NCI-H2227 (cell line): ENCODE results near the gene SMG6.
A peak's percentile ranks its signal among the peaks of the same experiment; 100 is the strongest.

Experiments used
- DNase-seq: peaks from one replicate; lab custom pipeline; 2025; ENCODE audit not compliant: unreplicated experiment; lab: John Stamatoyannopoulos, UW

SMG6 gene

DNA sequence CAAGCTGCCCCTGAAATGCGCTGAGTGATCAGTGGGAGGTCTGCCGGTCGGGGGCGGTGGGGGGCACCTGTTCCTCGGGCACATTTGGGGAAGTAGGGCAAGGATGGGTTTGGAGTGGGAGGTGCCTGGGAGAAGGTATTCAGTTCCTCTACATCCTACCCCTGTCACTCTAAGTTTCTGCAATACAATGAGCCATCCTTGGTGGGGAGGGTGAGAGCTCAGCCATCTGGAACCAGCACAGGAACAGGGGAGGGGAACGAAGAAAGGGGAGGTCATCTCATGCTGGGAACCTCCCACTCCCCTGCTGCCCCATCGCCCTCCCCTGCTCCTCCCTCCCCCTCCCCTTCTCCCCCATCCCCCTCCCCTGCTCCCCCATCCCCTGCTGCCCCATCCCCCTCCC lies 269.4 kb downstream of the SMG6 start:
- no peak for DNase-seq

DNA sequence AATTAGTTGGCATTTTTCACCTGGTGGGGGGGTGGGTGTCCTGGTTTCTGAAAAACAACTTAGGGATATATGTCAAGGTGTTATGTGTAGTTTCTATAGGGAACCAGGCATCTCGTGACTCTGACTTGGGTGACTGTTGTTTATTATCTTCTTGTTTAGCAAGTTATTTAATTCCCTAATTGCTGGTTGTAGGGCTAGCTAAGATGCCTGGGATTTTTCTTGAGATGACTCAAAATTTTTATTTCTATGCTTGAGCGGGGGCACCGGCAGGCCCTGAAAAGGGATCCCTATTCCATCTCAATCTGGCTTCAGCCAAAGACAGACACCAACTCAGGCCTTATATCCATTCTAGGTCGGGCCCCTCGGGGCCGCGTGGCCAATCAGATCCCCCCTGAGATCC lies 270.4 kb downstream of the SMG6 start:
- no peak for DNase-seq

DNA sequence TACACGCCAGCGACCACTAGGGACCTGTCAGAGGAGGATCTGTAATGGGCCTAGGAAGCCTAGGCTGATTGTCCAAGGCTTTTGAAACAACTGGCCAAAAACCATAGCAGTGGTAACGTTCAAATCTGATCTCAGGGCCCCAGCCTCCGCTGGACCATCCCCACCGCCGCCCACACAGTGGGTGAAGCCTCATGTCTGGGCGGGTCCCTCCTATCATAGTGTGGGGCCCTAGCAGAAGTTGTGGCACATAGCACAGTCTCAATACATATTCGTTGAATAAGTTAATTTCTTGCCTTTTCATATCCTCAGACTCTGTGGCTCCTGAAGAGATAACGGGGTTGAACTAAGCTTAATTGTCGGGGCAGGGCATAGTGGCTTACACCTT lies 272.8 kb downstream of the SMG6 start:
- no peak for DNase-seq

DNA sequence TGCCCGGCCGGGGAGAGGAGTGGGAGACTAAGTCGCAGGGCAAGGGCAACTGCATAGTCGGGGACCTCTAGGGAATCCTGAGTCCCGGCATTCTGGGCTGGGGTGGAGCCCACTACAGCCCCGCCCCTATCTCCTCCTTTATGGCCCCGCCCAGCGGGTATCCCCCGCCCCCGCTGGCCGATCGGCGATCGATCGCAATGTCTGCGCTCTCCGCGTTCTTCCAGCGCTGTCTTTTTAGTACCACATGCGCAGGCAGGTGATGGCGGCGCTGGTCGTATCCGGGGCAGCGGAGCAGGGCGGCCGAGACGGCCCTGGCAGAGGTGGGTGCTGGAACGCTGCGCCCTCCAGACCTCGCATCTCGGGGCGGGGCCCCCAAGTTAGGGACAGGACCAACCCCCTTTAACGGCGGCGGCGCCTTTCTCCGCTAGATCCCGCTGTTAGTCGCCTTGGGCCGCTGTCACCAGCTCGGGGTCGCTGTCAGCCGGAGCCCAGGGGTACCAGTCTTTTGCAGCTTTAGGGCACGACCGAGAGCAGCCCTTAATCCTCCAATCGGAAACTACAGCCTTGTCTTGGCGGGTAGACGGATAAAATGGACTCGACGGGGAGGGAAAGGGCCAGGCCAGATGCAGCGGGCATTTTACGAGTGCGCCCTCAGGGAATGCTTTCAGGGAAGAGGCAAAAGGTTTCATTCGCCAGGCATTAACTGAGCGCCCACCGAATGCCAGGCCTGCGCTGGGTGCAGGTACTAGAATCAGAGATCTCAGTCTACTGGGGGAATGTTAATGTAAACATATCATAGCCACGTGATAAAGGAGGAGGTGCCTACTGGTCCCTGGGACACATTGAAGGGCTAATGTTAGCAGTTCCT lies 273.4 kb downstream of the SMG6 start, which contains the start of gene DPH1:
Gene DPH1, plus strand, starts transcription at position 243 of the 868 bp plus-strand sequence. Its CDS starts 17 bp downstream, at position 260.
- DNase-seq: peak; percentile 88

DNA sequence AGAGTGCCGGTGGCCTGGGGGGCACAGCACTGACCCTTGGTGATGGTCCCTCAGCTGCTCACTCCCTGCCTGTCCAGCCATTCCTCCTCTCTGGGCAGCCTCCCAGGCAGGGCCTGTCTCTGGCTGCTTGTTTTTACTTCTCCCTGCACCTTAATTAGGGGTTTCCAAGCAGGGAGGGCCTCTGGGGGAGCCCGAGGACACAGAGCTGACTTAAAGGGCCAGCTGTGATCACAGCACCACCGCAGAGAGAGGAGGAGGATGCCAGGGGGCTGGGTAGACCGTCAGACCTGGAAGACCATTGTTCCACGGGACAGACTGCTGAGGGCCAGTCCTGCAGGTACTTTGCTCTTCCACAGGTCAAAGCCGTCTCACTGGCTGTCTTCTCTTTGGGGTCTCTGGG lies 274.8 kb downstream of the SMG6 start:
- peak; percentile 54 for DNase-seq

DNA sequence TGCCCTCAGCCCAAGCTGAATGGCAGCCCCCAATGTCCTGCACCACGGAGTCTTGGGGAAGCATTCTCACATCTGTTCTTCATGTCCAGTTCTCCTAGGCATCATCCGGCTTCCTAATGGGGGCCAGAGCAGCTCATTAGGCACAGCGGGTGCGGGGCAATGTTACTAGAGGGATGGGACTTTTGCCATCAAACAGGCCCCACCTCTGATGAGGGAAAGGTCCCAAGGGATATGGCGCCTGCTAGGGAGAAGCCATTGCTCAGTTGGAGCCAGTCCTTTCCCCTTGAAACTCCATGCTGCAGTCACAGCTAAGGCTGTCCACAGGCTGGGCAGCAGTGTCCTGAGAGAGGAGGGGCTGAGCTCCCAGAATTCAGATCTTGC lies 275.4 kb downstream of the SMG6 start:
- no peak for DNase-seq

DNA sequence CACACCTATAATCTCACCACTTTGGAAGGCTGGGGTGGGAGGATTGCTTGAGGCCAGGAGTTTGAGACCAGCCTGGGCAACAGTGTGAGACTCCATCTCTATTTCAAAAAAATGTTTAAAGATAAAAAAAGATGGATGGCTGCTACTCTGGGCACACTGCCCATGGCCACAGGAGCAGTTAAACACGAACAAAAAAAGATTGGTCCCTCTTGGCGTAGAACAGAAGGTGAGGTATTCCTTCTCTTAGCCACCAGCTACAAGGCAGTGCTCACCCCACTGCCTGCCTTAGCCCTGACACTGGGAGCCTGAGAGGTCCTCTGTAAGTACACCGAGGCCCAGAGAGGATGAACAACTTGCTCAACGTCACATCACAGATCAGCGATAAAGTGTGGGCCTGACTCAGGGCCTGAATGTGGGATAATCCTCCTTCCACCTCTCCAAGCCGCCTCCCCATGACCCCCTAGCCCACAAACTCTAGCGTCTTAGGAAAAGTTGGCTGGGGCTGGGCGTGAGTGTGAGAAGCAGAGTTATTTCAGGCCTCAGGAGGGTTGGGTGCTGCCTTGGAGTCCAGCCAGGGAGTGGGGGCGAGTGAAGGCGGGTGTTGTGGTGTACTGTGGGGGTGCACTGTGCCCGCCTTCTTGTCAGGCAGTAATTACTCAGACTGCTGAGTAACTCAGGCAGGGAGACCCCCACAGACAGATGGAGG lies 275.9 kb downstream of the SMG6 start:
- no peak for DNase-seq

DNA sequence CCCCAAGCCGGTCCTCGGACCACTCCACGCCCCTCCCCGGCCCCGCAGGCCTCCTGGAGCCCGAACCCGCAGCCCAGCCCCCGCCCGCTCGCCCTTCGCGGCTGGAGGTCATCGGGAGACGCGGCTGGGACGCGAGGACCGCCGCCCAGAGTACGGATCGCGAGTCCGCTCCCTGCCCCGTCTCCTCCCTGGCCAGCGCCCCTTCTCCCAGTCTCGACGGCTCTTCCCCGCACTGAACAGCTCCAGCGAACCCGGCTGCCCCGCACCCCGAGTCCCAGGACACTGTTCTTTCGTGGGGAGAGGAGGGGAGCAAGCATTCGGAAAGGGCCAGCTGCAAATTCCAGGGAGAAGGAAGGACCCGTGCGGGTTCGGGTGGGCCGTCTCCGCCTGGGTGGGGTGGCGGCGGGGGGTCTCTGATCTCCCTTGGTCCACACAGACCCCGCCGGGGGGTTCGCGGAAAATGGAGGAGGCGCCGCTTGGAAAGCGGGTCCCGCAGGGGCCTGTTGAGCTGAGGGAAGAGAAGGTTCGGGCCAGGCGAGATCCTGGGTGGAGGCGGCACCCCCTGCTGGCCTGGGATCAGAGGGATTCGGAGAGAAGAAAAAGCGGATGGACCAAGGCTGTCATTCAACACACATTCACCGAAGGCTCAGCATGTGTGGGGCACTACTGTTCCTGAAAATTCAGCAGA lies 277.8 kb downstream of the SMG6 start:
- peak; percentile 46 for DNase-seq

DNA sequence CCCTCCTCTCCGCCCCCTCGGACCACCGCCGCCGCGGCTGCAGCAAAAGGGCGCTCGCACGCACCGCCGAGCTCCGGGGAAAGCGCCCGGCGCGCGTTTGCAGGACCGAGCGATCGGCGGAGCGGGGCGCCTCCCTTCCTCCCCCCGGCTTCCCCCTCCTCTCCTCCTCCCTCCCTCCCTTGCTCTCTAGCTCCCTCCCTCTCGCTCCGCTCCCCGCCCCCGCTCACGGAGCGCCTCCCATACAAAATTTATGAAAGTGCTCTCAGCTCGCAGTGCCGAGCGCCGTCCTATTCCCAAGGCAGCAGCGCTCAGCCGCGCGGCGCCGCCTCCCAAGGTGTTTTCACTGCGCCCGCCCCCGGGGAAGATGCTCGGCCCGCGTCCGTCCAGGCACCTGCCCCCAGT lies 278.4 kb downstream of the SMG6 start, which contains the start of gene RTN4RL1:
Gene RTN4RL1, minus strand, starts transcription at position 115 of the 402 bp plus-strand sequence. CDS start 469 bp downstream, outside the sequence.
- peak; percentile 86 for DNase-seq

DNA sequence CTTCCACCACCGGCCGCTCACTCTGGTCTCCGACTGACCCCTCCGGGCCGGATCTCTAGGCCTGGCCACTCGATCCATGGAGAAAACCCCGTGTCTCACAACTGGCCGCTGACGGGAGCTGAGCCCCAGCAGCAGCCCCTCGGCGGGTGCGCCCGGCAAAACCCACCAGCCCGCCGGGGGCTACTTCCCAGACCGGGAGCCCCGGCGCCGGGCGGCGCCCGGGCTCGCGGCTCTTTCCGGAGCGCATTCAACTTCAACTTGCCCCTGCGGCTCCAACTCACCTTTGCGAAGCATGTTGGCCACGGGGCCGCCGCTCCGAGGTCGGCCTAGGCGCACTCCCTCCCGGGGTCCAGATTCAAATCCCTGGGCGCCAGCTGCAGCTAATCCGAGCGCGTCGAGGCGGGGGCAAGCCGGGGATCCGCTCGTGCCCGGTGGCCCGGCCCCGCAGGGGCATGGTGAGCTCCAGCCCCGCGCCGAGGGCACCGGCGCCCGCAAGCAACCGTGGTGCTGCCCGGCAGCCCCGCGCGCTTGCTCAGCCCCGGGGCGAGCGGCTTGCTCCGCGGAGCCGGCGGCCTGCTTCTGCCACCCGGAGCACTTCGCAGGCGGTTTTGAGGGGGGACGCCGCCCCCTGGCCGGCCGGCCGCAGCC lies 278.9 kb downstream of the SMG6 start:
- DNase-seq: no peak

DNA sequence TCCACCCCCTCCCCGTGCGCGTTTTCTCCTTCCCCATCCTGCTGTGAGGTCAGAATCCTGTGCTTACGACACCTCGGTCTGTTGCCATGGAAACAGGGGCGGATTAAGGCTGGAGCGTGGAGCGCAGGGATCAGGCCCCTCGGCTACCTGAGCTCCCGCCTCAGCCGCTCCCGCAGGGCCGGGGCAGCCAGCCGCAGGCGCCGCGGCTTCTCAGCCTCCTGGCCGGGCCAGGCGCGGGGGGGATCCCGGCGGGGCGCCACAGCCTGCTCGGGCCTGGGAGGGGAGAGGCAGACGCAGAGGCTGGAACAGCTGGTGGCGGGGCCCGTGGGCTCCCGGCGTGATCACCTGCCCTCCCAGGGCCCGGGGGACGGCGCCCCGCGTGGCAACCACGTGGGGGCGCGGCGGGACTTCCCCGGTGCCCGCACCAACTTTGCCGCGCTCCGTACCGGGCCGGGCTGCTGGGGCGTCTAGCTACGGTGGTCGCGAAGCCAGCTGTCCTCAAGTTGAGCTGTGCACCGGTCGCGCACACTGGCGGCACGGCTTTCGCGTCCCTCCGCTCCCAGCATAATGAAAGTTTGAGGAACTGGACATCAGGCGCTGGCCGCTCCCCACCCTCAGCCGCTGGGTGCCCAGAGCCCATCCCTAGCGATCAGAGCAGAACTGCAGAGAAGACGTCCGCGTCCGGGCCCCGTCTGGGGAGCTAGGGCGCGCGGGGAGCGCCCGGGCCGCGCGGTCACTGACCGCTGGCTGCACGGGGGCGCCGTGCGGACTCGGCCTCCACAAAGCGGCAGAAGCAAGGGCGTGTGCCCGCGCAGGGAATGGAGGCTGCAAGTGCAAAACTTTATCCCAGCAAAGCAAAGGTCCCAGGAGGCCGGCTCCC lies 279.7 kb downstream of the SMG6 start:
- DNase-seq: peak; percentile 86

DNA sequence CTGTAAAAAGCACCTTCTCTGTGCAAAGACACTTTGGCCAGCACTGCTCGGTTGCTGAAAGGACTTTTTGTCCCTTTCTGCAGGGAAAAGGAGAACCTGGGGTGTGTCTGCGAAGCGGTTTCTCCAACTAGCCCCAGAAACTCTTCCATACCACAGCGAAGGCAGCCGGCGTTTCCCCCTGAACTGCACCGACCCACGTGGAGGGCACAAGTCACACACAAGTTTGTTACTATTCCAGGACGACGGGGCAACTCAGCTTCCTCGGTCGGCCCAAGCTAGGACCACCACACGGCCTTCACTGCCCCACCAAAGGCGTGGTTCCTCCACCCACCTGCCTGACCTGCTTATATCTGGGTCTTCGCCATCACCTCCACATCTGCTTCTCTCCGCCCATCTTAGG lies 280.3 kb downstream of the SMG6 start:
- no peak for DNase-seq

DNA sequence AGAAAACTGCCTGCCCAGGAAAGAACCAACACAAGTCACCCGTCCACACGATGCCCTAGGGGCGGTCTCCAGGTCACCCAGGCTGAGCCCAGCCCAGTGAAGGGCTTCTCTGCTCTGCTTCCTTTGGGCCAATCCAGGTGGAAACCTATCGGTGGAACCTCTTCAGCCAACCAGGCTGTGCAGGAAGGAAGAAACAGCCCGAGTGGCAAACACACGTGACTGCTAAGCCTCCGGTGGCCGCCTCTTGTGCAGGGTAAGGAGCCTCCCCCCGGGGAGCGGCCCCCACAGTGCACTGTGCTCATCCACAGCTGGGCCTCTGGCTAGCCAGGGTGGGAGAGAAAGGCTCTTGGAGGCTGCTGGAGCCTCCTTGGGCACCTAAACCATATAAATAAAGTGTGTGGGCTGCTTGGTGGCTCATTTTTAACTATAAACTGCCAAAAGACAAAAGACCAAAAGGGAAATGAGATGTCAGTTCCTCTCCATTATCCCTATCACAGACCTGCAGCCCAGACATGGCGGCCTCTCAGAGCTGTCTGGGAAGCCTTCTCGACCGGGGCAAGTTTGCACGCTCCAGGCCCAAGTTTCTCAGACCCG lies 280.8 kb downstream of the SMG6 start:
- no peak for DNase-seq

DNA sequence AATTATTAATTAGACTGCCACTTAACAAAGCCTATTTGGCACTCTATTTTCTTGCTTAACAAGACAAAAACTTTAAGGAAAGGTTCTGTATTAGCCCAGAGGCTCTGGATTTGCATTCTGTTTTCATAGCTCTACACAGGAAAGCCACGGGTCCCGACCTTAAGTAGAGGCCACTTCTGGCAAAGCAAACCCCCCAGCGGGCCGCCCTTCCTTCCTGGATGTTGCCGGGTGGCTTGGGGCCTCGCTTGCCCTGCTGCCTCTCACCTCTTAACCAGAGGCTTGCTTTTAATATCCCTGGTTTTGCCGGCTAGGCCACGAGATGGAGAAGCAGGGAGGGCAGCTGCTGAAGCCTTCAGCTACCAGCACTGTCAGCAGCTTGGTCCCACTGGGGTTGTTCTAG lies 282.9 kb downstream of the SMG6 start:
- no peak for DNase-seq

DNA sequence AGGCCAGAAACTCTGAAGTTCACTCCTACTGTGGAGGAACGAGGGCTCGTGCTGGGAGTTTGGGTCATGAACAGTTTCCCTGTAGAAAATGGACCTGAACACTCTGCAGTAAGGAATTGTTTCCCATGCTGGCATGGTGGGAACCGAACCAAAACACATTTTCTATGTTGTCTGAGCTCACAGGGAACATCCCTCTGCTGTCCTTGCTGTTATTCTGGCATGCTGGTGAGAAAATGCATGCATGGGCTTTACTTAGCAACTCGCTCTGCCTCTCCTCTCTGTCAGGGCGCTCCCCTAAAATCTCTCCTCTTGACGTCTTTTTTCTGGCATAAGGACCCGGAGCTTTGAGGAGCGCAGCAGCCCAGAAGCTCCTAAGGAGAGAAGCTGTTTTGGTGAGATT lies 283.9 kb downstream of the SMG6 start:
- DNase-seq: no peak

DNA sequence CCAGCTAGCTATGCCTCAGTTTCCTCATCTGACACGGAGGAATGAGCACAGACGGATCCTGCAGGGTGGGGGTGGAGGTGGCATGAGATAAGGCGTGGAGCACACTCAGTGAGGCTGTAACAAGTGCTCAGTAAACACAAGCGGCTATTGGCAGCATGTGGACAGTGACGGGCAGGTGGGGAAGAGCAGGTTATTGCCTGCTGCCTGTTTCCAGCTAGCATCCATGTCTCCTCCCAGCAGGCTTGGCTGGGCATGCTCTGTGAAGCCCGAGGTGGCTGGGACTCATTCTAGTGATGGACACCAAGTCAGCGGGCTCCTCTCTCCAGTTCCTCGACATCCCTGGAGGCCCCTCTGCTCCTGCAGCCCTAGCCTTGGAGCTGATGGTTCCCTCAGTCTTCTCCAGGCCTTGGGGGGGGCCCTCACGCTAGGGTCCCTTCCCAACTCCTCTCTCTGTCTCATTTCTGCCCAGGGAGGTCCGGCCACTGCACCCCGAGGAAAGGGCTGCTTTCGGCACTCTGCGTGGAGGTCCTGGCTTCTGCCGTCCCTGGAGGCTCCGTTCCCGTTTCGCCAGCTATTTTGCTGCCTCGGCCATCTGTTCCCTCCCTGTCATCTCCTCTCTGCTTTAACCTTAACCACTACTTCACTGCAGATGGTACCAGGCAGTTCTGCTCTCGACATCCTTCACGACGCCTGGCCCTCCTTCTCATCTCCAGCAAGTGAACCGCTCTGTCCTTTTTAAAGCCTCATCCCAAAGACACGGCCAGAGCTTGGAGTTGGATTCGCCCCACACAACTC lies 284.7 kb downstream of the SMG6 start:
- no peak for DNase-seq

DNA sequence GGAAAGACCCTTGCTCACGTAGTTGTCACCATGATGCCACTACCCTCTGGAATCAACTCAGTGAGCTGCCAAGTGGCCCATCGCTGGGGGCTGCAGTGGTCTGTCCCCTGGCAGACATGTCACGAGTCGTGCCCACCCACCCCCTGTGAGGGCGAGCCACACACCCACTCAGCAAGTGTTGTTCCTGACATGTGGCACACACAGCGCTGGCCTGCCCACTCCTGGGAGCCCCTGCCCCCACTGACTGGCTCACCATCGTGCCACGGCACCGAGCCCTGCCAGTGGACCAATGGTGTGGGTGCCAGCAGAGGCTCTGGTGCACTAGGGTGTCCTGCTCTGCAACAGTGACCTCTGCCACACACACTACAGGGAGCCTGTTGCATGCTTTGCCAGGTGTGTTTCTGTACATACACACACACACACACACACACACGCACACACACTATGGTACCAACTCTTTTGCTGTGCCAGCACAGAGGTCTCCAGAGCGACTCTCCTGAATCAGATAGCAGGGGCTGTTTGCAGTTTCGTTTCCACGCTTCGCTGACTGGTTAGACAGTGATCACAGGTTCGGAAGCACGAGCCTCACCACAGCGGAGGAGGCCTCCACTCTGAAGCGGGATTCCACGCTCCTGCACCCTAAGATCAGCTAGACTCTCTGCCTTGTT lies 286.2 kb downstream of the SMG6 start:
- DNase-seq: no peak

DNA sequence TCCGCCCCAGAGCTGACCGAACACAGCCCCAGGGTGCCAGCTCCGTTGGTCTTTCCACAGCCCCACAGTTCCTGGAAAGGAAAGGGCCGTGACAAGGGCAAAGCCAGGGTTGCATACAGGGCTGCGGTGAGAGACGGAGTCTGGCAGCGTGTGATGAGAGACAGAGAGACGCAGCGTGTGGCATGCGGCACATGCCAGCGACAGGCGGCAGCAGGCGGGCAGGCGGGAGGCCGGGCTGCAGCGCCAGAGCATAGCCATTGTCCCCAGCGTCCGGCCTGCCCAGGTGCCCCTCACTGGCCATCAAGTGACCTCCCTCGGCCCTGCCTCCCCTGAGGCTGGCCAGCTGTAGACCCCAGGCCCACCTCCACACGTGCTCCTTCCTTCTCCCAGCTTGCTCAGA lies 287.1 kb downstream of the SMG6 start:
- no peak for DNase-seq
